B cell (primary cell): ENCODE data around the gene LARGE1. TPM values are rescaled to one million over a fixed set of nuclear protein-coding genes. Genes with fewer than 3 reads are reported as not detected.
"Not testable (repeated sequence)": the region's sequence is repeated elsewhere in the genome, so short reads cannot be mapped to it uniquely, and the experiment has no call there.

ENCODE experiments used
- ATAC-seq: fragments of 200-7000 bp; cut with Tn5 transposase; one replicate; pipeline ENCODE4 v1.10.0; 2021; ENCODE audit warnings: low read depth, mild to moderate bottlenecking, moderate number of reproducible peaks, moderate library complexity
- CTCF ChIA-PET: fragments of 350-600 bp; sonication (Branson Sonifier 250); formaldehyde crosslinking; loops from one replicate; lab custom pipeline; 2021; ENCODE audit warnings: antibody characterized with exemption, inconsistent platforms; lab: Charles Lee
- POLR2A ChIA-PET: fragments of 350-600 bp; sonication (Branson Sonifier 250); formaldehyde crosslinking; loops from one replicate; lab custom pipeline; 2021; ENCODE audit warnings: antibody characterized with exemption; lab: Charles Lee
- DNase-seq: peaks from one replicate; pipeline ENCODE4 v3.0.0; 2013
- H2AFZ ChIP-seq: 2 replicates; pipeline ENCODE4 v1.6.1; 2012; ENCODE audit warnings: mild to moderate bottlenecking, low read depth, low read length; ENCODE audit not compliant: insufficient read depth, poor library complexity, severe bottlenecking
- H3K27ac ChIP-seq, 2 donors: 1 replicate in 1 of 2; 2 replicates in 1 of 2; pipeline ENCODE4 v1.5.1; 2012 to 2013; ENCODE audit warnings: low read length in 2 of 2, mild to moderate bottlenecking in 2 of 2, moderate library complexity in 1 of 2
- H3K27me3 ChIP-seq, 4 experiments: fragments of 200-600 bp in 1 of 4; sonication (generic) in 1 of 4; replicated peaks in 1 of 4; 1 replicate in 2 of 4; 2 replicates in 2 of 4; pipeline versions ENCODE4 v1.6.1 to v1.7.0; 2013 to 2016; ENCODE audit warnings: low read length in 3 of 4, mild to moderate bottlenecking in 2 of 4, mixed read lengths in 1 of 4, moderate library complexity in 1 of 4; ENCODE audit not compliant: insufficient read depth in 4 of 4, control insufficient read depth in 3 of 4; ENCODE audit errors: control extremely low read depth in 1 of 4
- H3K36me3 ChIP-seq, 2 experiments: replicated peaks in 1 of 2; 1 replicate in 1 of 2; 2 replicates in 1 of 2; pipeline versions ENCODE4 v1.6.1 to v1.7.1; 2013; ENCODE audit warnings: low read length in 1 of 2; ENCODE audit not compliant: insufficient read depth in 2 of 2, control insufficient read depth in 1 of 2; ENCODE audit errors: control extremely low read depth in 1 of 2, extremely low read depth in 1 of 2
- H3K4me1 ChIP-seq, 2 donors: fragments of 200-600 bp in 1 of 2; sonication (generic) in 1 of 2; 1 replicate in 1 of 2; 2 replicates in 1 of 2; pipeline versions ENCODE4 v1.5.1 to v1.6.1; 2013 to 2017; ENCODE audit warnings: low read length in 2 of 2; ENCODE audit not compliant: control insufficient read depth in 2 of 2, insufficient read depth in 2 of 2
- H3K4me2 ChIP-seq: replicated peaks from 2 replicates; pipeline ENCODE3; 2012; ENCODE audit warnings: mild to moderate bottlenecking, low read depth, low read length; ENCODE audit not compliant: poor library complexity, severe bottlenecking
- H3K4me3 ChIP-seq, 5 experiments: fragments of 200-600 bp in 1 of 5; sonication (generic) in 1 of 5; 1 replicate in 3 of 5; 2 replicates in 2 of 5; pipeline versions ENCODE4 v1.5.1 to v1.7.0; 2011 to 2016; ENCODE audit warnings: low read length in 4 of 5, mild to moderate bottlenecking in 4 of 5, low read depth in 2 of 5, control low read depth in 1 of 5, moderate library complexity in 1 of 5; ENCODE audit not compliant: insufficient read depth in 1 of 5; ENCODE audit errors: control extremely low read depth in 1 of 5, extremely low read depth in 1 of 5
- H3K79me2 ChIP-seq: fragments of 200-600 bp; sonication (generic); one replicate; pipeline ENCODE4 v1.6.0; 2016; ENCODE audit warnings: low read length; ENCODE audit not compliant: control insufficient read depth, insufficient read depth
- H3K9ac ChIP-seq: fragments of 200-600 bp; sonication (generic); 2 replicates; pipeline ENCODE4 v1.6.1; 2017; ENCODE audit warnings: mild to moderate bottlenecking, low read length, moderate library complexity
- H3K9me3 ChIP-seq, 3 donors: one replicate each; pipeline versions ENCODE4 v1.6.1 to v1.7.1; 2013; ENCODE audit warnings: low read length in 2 of 3; ENCODE audit not compliant: control insufficient read depth in 2 of 3, insufficient read depth in 1 of 3; ENCODE audit errors: control extremely low read depth in 1 of 3
- H4K20me1 ChIP-seq: 2 replicates; pipeline ENCODE4 v1.6.0; 2012; ENCODE audit warnings: mild to moderate bottlenecking, low read length; ENCODE audit not compliant: insufficient read depth, control insufficient read depth, poor library complexity, severe bottlenecking
- H3K27ac Mint-ChIP-seq: one replicate; pipeline ENCODE4 v1.8.0; 2021; ENCODE audit warnings: mixed read lengths
- H3K27me3 Mint-ChIP-seq: one replicate; pipeline ENCODE4 v1.8.0; 2021; ENCODE audit warnings: mixed read lengths
- H3K4me1 Mint-ChIP-seq: one replicate; pipeline ENCODE4 v1.8.0; 2021; ENCODE audit warnings: mixed read lengths
- H3K4me3 Mint-ChIP-seq: one replicate; pipeline ENCODE4 v1.8.0; 2021; ENCODE audit warnings: mixed read lengths
- H3K9me3 Mint-ChIP-seq: one replicate; pipeline ENCODE4 v1.8.0; 2022; ENCODE audit warnings: mixed read lengths; ENCODE audit not compliant: insufficient read depth
- CTCF ChIP-seq: fragments of 200-600 bp; IDR thresholded peaks from one replicate; pipeline ENCODE4 v1.8.0; 2022; ENCODE audit warnings: antibody characterized with exemption, mild to moderate bottlenecking
- EZH2 ChIP-seq: IDR thresholded peaks from 2 replicates; pipeline ENCODE4 v1.6.1; 2012; ENCODE audit warnings: borderline replicate concordance, low read depth, mild to moderate bottlenecking, moderate library complexity, low read length; ENCODE audit not compliant: insufficient read depth, poor library complexity, severe bottlenecking
- WGBS: methylation state at CpG from one replicate; pipeline ENCODE4 v1.1.5; 2013; ENCODE audit warnings: missing lambda C conversion rate; ENCODE audit not compliant: insufficient coverage; 5-methylcytosine and 5-hydroxymethylcytosine counted together
- intact Hi-C: fragments of 100-400 bp; cut with micrococcal nuclease; formaldehyde crosslinking; loops from one replicate; pipeline ENCODE4 v1.10.0; 2022
- polyA plus RNA-seq: library from polyadenylated mRNA; depleted of rRNA; stranded (reverse); fragments of >200 nt; gene quantifications from 2 replicates; pipeline ENCODE4 v1.2.3, GENCODE V29; 2012
- total RNA-seq, 2 donors: library from RNA; stranded (reverse); fragments of 120-200 nt in 1 of 2; gene quantifications; 1 replicate in 1 of 2; 2 replicates in 1 of 2; pipeline versions ENCODE4 v1.2.3 to v1.2.4, GENCODE V29; 2013 to 2022

Gene LARGE1
- total and polyA plus RNA-seq, 2 donors (not counting 1 experiment from before 2014, with no cell fraction given) = 20.7 to 82.0 TPM

DNA sequence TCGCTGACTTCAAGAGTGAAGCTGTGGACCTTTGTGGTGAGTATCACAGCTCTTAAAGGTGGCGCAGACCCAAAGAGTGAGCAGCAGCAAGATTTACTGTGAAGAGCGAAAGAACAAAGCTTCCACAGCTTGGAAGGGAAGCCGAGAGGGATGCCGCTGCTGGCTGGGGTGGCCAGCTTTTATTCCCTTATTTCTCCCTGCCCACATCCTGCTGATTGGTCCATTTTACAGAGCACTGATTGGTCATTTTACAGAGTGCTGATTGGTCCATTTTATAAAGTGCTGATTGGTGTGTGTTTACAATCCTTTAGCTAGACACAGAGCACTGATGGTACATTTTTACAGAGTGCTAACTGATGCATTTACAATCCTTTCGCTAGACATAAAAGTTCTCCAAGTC lies 353.8 kb downstream of the LARGE1 start:
- 100% methylated on average over 5 of the region's 6 CpGs for WGBS
- not testable (repeated sequence) for H3K36me3 ChIP-seq, H2AFZ ChIP-seq, H3K27ac ChIP-seq, H3K4me3 ChIP-seq, H3K27me3 Mint-ChIP-seq, ATAC-seq, H3K27me3 ChIP-seq, H3K9ac ChIP-seq, H3K9me3 ChIP-seq, DNase-seq, H3K9me3 Mint-ChIP-seq, H4K20me1 ChIP-seq
- POLR2A ChIA-PET = interaction anchor here (0.5 to 0.6 kb wide), 2 partner anchors 13 to 46 kb away, joined by 4 to 12 read pairs; no protein-coding TSS in a partner anchor
- Histone ChIP-seq H3K4me1 (peaks cover 79 to 83% of the 10 kb centered on the region in 2 donors), H3K4me2 (peak overlapping the region; percentile 74), H3K79me2 (peaks cover 29% of the 10 kb centered on the region)
- H3K27ac Mint-ChIP-seq = peak overlapping the region; percentile 85
- intact Hi-C loops = loop anchor here (10.0 kb wide), 1 partner anchor 1092 kb away; the partner anchor contains the start of gene FBXO7
- CTCF ChIA-PET = interaction anchor here (0.8 to 13.8 kb wide), 9 partner anchors 8 to 545 kb away, joined by 3 to 185 read pairs (median 5); no protein-coding TSS in a partner anchor
- peaks cover 81% of the 10 kb centered on the region for H3K4me1 Mint-ChIP-seq
- peak overlapping the region; percentile 42 for H3K4me3 Mint-ChIP-seq

DNA sequence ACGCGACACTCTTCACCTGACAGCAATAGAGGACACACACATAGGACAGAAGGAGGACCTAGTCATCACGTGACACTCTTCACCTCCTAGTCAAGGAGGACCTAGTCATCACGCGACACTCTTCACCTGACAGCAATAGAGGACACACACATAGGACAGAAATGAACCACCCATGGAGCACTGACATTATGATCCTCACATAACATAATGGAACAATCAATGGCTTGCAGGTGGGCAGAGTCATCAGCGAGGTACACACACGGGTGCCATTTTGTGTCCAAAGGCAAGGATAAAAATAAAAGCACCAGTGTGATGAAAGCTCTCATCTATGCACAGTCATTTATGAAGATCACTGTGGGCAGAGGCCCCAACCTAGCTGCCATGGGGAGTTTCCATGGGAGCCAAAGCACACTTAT lies 354.7 kb downstream of the LARGE1 start:
- H3K27me3 ChIP-seq = no peaks in the 10 kb centered on the region
- Mint-ChIP-seq H3K4me1 (peaks cover 72% of the 10 kb centered on the region), H3K9me3 (peaks cover 2% of the 10 kb centered on the region), H3K4me3 (peak overlapping the region; percentile 18), H3K27me3 (no peaks in the 10 kb centered on the region), H3K27ac (peak overlapping the region; percentile 67)
- H3K79me2 ChIP-seq = peaks cover 23% of the 10 kb centered on the region
- intact Hi-C loops = loop anchor here (10.0 kb wide), 1 partner anchor 1091 kb away; the partner anchor contains the start of gene FBXO7
- TF ChIP-seq CTCF (no peak), EZH2 (no peak)
- ChIA-PET POLR2A (no interaction called here), CTCF (interaction anchor here (1.0 to 13.8 kb wide), 4 partner anchors 10 to 264 kb away, joined by 5 to 185 read pairs (median 8); no protein-coding TSS in a partner anchor)
- H3K9me3 ChIP-seq = peaks cover 0 to 5% (median 0%) of the 10 kb centered on the region in 3 donors
- H2AFZ ChIP-seq = no peak overlapping the region
- no peak overlapping the region for H3K27ac ChIP-seq
- no peak for DNase-seq
- H3K4me2 ChIP-seq = no peak overlapping the region
- 92% methylated on average over 5 of the region's 7 CpGs for WGBS
- H3K4me1 ChIP-seq = peaks cover 70 to 73% of the 10 kb centered on the region in 2 donors
- H3K4me3 ChIP-seq = no peak overlapping the region
- ATAC-seq = no peak
- no peak overlapping the region for H3K9ac ChIP-seq
- H4K20me1 ChIP-seq = no peaks in the 10 kb centered on the region
- H3K36me3 ChIP-seq = peaks cover 0 to 2% of the 10 kb centered on the region in 2 experiments
